Germinal center (tissue), 1 donor: ENCODE data around the gene UGT1A5.

Source experiments
- DNase-seq: peaks from one replicate; pipeline ENCODE4 v3.0.0; 2012; ENCODE audit warnings: mixed read lengths, low spot score

UGT1A5 gene

DNA sequence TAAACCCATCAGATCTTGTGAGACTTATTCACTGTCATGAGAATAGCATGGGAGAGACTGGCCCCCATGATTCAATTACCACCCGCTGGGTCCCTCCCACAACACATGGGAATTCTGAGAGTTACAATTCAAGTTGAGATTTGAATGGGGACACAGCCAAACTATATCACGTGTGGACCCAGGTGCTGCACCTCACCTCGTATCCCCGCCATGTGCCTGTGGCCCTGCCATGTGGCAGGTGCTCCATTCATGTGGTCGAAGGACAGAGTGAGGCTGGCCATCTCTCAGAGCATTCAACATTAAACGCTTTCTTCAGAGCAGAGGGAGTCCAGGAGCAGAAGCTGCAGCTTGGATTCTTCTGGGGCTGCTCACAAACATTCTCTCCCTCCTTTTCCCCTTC is 97.7 kb downstream of the UGT1A5 start:
- no peak for DNase-seq

DNA sequence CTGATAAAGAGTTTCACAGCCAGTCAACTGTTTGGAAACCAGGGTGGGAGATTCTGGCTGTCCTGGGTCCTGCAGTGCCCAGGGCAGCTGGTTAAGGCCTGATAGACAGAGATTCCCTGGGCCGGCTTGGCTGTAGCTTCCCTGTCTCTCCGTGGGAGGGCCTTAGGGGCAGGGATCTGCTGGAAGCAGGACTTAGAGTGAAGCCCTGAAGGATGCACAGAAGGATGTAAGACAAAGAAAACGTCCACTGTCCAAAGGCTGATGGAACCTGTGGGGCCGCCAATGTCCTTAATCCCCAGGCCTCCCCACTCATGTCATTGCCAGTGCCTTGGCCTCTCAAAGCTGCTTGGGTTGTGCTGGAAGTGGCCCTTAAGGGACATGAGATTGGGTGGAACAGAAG is 98.4 kb downstream of the UGT1A5 start:
- DNase-seq = no peak

- no peak for DNase-seq
Observed at GRCh38 chr2:233811732-233812131, 99.0 kb downstream of the UGT1A5 start.

DNA sequence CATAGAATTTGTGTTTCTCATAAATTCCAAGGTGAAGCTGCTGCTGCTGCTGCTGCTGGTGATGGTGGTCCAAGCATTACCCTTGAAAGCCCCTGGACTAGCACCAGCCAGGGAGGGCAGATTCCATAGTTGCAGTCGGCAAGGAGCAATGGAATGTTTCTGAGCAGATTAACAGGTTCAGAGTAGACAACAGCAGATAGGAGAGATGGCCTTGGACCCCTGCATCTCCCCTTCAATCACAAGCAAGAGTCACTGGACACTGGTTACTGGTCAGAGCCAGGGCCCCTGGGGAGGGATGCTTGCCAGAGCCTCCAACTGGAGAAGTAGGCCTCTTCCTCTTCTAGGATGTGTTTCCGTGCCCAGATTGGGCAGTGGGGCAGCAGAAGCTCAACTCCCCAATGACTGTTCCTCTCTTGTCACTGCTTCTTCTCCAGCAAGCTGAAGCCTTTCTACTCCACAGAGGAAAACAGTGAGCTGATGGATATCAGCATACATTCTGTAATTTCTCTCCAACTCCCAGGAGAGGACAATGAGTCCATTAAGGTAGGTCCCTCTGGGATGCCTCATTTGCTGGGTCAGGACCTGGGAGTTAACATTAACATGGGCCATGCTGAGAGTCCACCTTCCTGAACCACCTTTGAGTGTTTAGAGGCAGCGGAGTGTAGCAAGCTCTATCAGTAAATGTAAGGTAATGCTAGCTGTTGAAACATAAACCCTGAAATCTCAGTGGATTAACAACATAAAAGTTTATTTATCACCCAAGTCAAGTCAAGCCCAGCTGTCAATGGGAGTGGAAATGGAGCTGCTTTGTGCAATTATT is 100.7 kb downstream of the UGT1A5 start:
- DNase-seq = no peak

GRCh38 chr2:233814056-233814835 is 101.5 kb downstream of the UGT1A5 start:
- DNase-seq = peak; percentile 30

DNA sequence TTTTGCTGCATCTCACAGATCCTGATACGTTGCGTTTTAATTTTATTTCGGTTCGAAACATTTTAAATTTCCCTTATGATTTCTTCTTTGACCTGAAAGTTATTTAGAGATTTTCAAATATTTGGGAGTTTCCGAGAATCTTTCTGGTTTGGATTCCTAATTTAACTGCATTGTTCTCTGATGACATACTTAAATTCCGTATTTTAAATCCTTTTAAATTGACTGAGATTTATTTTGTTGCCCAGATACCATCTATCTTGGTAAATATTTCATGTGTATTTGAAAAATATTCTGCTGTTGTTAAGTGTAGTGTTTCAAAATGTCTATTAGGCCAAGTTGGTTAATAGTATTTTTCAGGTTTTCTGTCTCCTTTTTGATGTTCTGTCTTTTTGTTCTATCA is 103.2 kb downstream of the UGT1A5 start:
- no peak for DNase-seq

DNA sequence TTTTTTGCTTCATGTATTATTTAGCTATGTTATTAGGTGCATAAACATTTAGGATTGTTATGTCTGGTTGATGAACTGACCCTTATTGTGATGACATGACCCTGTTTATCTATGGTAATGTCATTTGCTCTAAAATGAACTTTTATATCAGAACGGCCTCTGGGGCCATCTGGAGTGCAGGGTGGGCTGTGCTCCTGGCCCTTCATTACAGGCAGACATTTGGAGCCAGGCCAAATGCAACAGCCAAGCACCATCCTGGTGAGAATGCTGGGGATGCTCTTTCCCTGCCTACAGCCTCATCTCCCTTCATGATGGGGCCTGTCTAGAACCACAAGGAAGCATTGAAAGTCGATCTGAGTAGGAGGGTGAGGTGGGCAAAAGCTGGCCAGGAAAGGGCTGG is 103.6 kb downstream of the UGT1A5 start:
- no peak for DNase-seq

- DNase-seq = no peak
Observed at GRCh38 chr2:233816771-233817170, 104.1 kb downstream of the UGT1A5 start.

- DNase-seq = no peak
Observed at GRCh38 chr2:233817361-233817911, 104.7 kb downstream of the UGT1A5 start.

DNA sequence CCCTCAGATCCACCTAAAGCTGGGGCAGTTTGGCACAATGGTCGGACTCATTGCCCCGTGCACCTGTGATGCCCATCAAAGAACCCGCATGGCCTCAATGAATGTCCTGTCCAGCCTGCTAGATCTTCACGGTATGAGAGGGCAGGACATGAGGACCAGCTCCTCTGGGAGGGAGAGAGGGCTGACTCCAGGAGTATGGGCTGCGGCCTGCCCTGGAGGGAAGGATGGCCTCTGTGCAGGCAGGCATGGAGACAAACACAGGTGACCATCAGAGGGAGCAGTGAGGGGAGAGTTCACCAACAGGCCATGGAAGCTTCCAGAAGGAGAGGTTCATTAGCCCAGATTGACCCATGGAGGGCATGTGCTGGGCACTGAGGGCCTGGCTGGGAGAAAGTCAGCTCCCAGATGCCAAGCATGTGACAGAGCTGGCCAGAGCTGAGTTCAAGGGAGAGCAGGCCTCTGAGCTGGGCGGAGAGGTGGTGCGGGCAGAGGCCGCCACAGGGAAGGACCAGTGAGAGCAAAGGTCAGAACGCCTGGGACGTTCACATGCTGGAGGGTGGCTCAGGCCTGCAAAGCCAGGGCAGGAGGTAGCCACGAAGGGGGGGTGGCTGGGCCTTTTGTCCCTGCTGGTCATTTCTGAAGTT is 105.4 kb downstream of the UGT1A5 start:
- no peak for DNase-seq

DNA sequence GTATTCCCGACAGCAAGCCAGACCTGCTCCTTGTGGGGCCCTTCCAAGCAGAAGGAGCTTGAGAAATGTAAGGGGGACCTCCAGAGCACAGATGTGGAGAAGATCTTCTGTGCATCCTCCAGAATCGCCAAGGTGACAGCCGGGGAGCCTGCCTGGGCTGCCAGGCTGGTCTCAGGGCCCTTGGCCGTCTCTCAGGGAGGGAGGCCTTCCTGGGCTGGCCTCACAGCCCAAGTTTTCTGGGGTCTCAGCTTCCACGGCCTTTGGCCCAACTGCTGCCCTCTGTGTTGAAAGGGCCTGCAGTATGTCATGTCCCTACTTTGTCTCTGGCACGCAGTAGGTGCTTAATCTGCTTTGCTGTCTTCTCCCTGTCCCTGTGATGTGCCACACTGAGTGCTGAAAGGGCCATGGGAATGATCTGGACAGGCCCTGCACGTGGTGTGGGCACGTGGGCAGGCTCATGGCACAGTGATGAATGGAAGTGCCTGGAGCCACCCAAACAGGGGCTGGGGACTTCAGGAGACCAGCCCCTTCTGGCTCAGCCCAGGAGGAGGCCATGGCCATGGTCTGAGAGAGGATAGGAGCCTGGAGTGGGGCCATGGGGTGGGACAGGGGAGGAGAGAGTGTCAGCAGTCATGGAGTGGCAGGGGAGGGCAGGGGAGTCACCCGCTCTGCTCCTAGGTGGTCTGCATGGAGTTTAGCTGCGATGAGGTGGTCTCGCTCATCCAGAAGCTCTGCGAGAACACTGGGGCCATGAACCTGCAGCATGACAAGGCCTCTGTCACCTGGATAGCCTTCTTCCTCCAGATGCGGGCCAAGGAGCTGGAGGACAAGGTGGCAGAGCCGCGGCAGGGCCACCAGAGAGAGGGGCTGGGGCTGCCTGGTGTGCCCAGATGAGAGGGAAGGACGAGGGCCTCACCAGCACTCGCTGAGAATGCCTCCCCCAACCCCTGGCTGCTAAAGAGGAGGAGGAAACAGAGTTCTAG is 106.2 kb downstream of the UGT1A5 start:
- DNase-seq = no peak

DNA sequence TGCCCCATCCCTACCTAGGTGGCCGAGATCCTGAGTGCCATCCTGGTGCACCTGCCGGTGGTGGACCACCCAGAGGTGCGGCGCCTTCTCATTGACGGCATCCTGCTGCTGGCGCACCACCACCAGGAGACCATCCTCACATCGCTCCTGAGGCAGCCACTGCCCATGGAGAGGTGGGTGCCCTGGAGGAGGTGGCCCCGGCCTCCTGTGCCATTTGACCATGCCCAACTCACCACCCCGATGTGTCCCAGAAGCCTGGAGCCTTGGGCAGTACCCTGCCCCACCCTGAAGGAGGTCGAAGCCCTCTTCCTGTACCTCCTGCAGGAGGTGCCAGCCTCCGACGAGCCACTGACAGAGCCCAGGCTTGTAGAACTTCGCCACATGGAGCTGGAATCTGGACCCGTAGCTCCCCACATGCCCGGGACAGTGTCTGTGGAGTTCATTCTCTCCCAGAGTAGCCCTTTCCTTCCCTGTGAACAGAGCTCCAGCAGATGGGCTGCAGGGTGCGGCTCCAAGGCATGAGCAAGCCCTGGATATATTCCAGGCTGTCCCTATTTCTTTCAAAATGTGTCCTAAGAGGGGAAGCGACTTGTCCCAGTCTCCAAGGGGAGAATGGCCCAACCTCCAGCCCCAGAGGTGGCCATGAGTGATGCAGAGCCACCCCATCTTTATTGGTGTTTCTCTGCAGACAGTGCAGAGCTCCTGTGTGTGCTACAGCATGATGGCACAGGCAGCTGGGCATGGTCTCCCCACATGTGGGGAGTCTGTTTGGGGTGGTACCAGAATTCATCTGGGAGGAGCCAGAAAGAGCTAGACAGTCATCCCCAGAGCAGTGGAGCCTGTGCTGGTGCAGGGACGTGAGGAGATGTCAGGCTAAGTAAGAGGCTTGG is 107.4 kb downstream of the UGT1A5 start:
- DNase-seq = no peak

GRCh38 chr2:233820774-233821105 is 108.0 kb downstream of the UGT1A5 start:
- DNase-seq = no peak

- no peak for DNase-seq
Observed at GRCh38 chr2:233821196-233821595, 108.5 kb downstream of the UGT1A5 start.

DNA sequence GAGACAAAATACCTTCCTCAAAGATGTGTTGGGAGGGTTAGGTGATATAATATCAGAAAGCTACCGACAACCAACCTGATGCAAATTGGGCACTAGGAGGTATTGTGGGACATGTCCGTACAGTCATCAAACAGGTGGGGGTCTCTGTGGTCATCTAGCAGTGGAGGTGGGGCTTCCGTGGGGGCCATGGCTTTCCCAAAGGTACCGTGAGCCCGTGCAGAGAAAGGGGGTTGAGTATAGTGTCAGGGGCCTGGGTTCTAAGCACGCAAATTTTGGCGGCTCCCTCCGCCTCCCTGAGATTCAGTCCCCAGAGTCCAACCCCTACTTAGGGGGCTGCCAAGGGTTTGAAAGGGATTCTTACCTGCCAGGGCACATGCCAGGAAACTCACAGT is 109.0 kb downstream of the UGT1A5 start:
- DNase-seq = no peak

- DNase-seq = no peak
Observed at GRCh38 chr2:233822101-233822771, 109.5 kb downstream of the UGT1A5 start.
